Cardiac fibroblast (primary cell): ENCODE measurements around the gene FRMD4A.

Experiments used
- DNase-seq, 2 donors: peaks; one replicate each; pipeline versions ENCODE4 v3.0.0 to v3.0.0-alpha.2; 2010; ENCODE audit warnings: low read depth in 2 of 2
- H3K4me3 ChIP-seq, 2 donors: replicated peaks in 1 of 2; 1 replicate in 1 of 2; 2 replicates in 1 of 2; pipeline ENCODE4 v1.5.1; 2011; ENCODE audit warnings: low read depth in 2 of 2, low read length in 2 of 2, mild to moderate bottlenecking in 2 of 2, moderate library complexity in 1 of 2
- TF ChIP-seq, protein P1 (sequence below): IDR thresholded peaks from one replicate; pipeline ENCODE4 v1.5.1; 2011; ENCODE audit warnings: low read depth, mild to moderate bottlenecking, low read length, inconsistent platforms

Gene FRMD4A

DNA sequence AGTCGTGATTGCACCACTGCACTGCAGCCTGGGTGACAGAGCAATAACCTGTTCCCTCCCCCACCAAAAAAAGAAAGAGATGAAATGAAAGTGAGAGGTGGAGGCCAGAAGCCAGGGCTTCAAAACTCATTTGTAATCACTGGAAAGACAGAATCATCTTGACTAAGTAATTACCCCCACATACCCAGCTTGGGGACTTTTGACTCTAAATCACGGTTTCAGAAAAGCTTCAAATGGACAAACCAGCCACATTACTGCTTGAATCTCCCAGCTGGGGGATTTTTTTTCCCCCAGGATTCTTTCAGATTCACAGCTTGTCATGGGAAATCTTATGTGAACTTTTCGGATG lies 361.0 kb downstream of the FRMD4A start:
- H3K4me3 ChIP-seq = no peak overlapping the region
- TF ChIP-seq, protein P1, sequence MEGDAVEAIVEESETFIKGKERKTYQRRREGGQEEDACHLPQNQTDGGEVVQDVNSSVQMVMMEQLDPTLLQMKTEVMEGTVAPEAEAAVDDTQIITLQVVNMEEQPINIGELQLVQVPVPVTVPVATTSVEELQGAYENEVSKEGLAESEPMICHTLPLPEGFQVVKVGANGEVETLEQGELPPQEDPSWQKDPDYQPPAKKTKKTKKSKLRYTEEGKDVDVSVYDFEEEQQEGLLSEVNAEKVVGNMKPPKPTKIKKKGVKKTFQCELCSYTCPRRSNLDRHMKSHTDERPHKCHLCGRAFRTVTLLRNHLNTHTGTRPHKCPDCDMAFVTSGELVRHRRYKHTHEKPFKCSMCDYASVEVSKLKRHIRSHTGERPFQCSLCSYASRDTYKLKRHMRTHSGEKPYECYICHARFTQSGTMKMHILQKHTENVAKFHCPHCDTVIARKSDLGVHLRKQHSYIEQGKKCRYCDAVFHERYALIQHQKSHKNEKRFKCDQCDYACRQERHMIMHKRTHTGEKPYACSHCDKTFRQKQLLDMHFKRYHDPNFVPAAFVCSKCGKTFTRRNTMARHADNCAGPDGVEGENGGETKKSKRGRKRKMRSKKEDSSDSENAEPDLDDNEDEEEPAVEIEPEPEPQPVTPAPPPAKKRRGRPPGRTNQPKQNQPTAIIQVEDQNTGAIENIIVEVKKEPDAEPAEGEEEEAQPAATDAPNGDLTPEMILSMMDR = no peak
- no peak for DNase-seq

- TF ChIP-seq, protein P1 = no peak
- DNase-seq = no peak
- H3K4me3 ChIP-seq = no peak overlapping the region
Measured at GRCh38 chr10:13969118-13969791, 361.5 kb downstream of the FRMD4A start.

- DNase-seq = no peak
- TF ChIP-seq, protein P1 = no peak
- no peak overlapping the region for H3K4me3 ChIP-seq
Measured at GRCh38 chr10:13961853-13962252, 368.9 kb downstream of the FRMD4A start.

DNA sequence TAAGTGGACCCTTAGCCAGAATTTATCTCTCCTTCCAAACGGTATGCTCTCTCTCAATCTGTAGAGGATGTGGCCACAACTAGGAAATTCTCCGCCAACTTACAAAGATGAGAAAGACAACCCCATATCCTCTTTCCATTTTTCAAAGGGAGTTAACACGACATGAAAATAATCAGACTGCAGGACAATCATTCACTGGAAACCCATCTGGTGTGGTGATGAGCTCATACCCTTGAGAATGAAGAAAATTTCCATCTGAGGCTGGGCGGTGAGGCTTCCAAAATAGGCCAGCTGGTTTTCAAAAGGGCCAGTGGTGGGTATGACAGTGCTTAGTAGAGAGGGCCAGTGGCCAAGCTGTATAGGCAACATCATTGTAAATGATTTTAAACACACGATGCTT lies 369.6 kb downstream of the FRMD4A start:
- no peak overlapping the region for H3K4me3 ChIP-seq
- TF ChIP-seq, protein P1 = no peak
- peak; percentile 75 to 97 for DNase-seq

DNA sequence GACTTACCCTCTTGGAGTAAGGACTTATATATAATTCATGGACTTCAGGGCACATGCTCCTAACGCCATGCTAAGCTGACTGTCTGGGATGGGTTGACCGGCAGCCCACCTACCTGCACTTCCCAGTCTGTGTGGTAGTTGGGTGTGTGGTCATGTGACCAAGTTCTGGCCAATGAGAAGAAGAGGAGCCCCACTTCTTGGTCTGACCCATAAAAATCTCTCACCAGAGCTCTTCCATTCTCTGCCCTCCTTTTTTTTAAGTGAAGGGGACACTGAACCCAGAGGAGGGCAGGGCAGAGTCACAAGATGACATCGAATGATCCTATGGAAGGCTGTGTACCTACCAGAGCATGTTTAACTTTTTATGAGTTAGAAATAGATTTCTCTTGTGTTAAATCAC lies 370.1 kb downstream of the FRMD4A start:
- DNase-seq = no peak
- no peak overlapping the region for H3K4me3 ChIP-seq
- TF ChIP-seq, protein P1 = no peak

- DNase-seq = peak in 1 of 2 donors; percentile 18
- TF ChIP-seq, protein P1 = no peak
- no peak overlapping the region for H3K4me3 ChIP-seq
Measured at GRCh38 chr10:13959443-13960359, 371.0 kb downstream of the FRMD4A start.
